ENCODE results near the gene BMPR2. TPM values are rescaled to one million over a fixed set of nuclear protein-coding genes. Genes with fewer than 3 reads are reported as not detected.
"Not testable (repeated sequence)": the region's sequence is repeated elsewhere in the genome, so short reads cannot be mapped to it uniquely, and the experiment has no call there.

Gene BMPR2
- total RNA-seq, 1 experiment from 2014 or later = 10.0 TPM

- H3K4me2 ChIP-seq (ENCODE audit: low read length); CTCF ChIA-PET: not testable (repeated sequence)
Measured at GRCh38 chr2:202503276-202503675, 127.1 kb downstream of the BMPR2 start.

GRCh38 chr2:202508686-202509085 is 132.6 kb downstream of the BMPR2 start:
- intact Hi-C loops (cut with micrococcal nuclease) = no loop called here
- no peaks in the 10 kb centered on the region for H3K36me3 ChIP-seq (ENCODE audit: low read depth, low read length)
- H3K4me3 ChIP-seq (ENCODE audit: low read length) = no peak overlapping the region
- DNase-seq = no peak
- ChIA-PET CTCF (no interaction called here), POLR2A (ENCODE audit: unreplicated experiment) (no interaction called here)
- no peak overlapping the region for H3K4me2 ChIP-seq (ENCODE audit: low read length)
- no peaks in the 10 kb centered on the region for H3K79me2 ChIP-seq (ENCODE audit: low read length)
- H3K9me3 ChIP-seq (ENCODE audit: low read length) = no peaks in the 10 kb centered on the region
- H3K9me2 ChIP-seq (replicated peaks; ENCODE audit: low read length) = no peaks in the 10 kb centered on the region
- H2AFZ ChIP-seq (ENCODE audit: low read length) = no peak overlapping the region
- no peak overlapping the region for H3K27ac ChIP-seq (ENCODE audit: low read length)
- no peaks in the 10 kb centered on the region for H3F3A ChIP-seq (ENCODE audit: low read length, unreplicated experiment)
- ATAC-seq = no peak
- no TSS peak for BruUV-seq (replicated peaks)
- no peaks in the 10 kb centered on the region for H3K4me1 ChIP-seq (ENCODE audit: insufficient read depth, low read length)
- no peak overlapping the region for H3K9ac ChIP-seq (ENCODE audit: low read length)
- H3K27me3 ChIP-seq (ENCODE audit: low read length) = no peaks in the 10 kb centered on the region
- TF ChIP-seq EZH2phosphoT487 (IDR thresholded peaks at IDR 0.05; ENCODE audit: borderline replicate concordance, low read length) = no peak
- TF ChIP-seq EZH2 (IDR thresholded peaks at IDR 0.05; ENCODE audit: low read length, unreplicated experiment) = no peak
- TF ChIP-seq, protein P1, sequence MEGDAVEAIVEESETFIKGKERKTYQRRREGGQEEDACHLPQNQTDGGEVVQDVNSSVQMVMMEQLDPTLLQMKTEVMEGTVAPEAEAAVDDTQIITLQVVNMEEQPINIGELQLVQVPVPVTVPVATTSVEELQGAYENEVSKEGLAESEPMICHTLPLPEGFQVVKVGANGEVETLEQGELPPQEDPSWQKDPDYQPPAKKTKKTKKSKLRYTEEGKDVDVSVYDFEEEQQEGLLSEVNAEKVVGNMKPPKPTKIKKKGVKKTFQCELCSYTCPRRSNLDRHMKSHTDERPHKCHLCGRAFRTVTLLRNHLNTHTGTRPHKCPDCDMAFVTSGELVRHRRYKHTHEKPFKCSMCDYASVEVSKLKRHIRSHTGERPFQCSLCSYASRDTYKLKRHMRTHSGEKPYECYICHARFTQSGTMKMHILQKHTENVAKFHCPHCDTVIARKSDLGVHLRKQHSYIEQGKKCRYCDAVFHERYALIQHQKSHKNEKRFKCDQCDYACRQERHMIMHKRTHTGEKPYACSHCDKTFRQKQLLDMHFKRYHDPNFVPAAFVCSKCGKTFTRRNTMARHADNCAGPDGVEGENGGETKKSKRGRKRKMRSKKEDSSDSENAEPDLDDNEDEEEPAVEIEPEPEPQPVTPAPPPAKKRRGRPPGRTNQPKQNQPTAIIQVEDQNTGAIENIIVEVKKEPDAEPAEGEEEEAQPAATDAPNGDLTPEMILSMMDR (conservative IDR thresholded peaks at IDR 0.05; ENCODE audit: low read depth, low read length) = no peak
- H4K20me1 ChIP-seq (ENCODE audit: low read length) = no peaks in the 10 kb centered on the region

More at GRCh38 chr2:202503276-202503675, 127.1 kb downstream of the BMPR2 start:
- DNase-seq; BruUV-seq (replicated peaks); intact Hi-C loops (cut with micrococcal nuclease); H3F3A ChIP-seq (ENCODE audit: low read length, unreplicated experiment); H3K36me3 ChIP-seq (ENCODE audit: low read depth, low read length); H3K27ac ChIP-seq (ENCODE audit: low read length); ATAC-seq; H2AFZ ChIP-seq (ENCODE audit: low read length); H3K79me2 ChIP-seq (ENCODE audit: low read length); H3K4me3 ChIP-seq (ENCODE audit: low read length); H3K4me1 ChIP-seq (ENCODE audit: insufficient read depth, low read length); POLR2A ChIA-PET (ENCODE audit: unreplicated experiment); H3K9me3 ChIP-seq (ENCODE audit: low read length); H3K9me2 ChIP-seq (replicated peaks; ENCODE audit: low read length); H4K20me1 ChIP-seq (ENCODE audit: low read length); H3K27me3 ChIP-seq (ENCODE audit: low read length); H3K9ac ChIP-seq (ENCODE audit: low read length): not testable (repeated sequence)

GRCh38 chr2:202510911-202511310 is 134.8 kb downstream of the BMPR2 start:
- DNase-seq = no peak
- no peaks in the 10 kb centered on the region for H3K36me3 ChIP-seq (ENCODE audit: low read depth, low read length)
- H3K4me3 ChIP-seq (ENCODE audit: low read length) = no peak overlapping the region
- H3K9me2 ChIP-seq (replicated peaks; ENCODE audit: low read length) = no peaks in the 10 kb centered on the region
- H2AFZ ChIP-seq (ENCODE audit: low read length) = no peak overlapping the region
- no peak overlapping the region for H3K9ac ChIP-seq (ENCODE audit: low read length)
- ChIA-PET POLR2A (ENCODE audit: unreplicated experiment) (no interaction called here), CTCF (no interaction called here)
- H3F3A ChIP-seq (ENCODE audit: low read length, unreplicated experiment) = no peaks in the 10 kb centered on the region
- H3K79me2 ChIP-seq (ENCODE audit: low read length) = no peaks in the 10 kb centered on the region
- H3K4me1 ChIP-seq (ENCODE audit: insufficient read depth, low read length) = no peaks in the 10 kb centered on the region
- TF ChIP-seq, protein P1 (conservative IDR thresholded peaks at IDR 0.05; ENCODE audit: low read depth, low read length) = no peak
- intact Hi-C loops (cut with micrococcal nuclease) = no loop called here
- BruUV-seq (replicated peaks) = no TSS peak
- no peaks in the 10 kb centered on the region for H4K20me1 ChIP-seq (ENCODE audit: low read length)
- H3K9me3 ChIP-seq (ENCODE audit: low read length) = no peaks in the 10 kb centered on the region
- H3K4me2 ChIP-seq (ENCODE audit: low read length) = no peak overlapping the region
- no peaks in the 10 kb centered on the region for H3K27me3 ChIP-seq (ENCODE audit: low read length)
- no peak overlapping the region for H3K27ac ChIP-seq (ENCODE audit: low read length)
- no peak for ATAC-seq

Data from PC-3 (cell line).